HepG2 (cell line): Measurements from ENCODE around the gene CDX1. TPM values are rescaled to one million over a fixed set of nuclear protein-coding genes. Genes with fewer than 3 reads are reported as not detected.

Source experiments
- EED ChIP-seq: sonication (generic); formaldehyde crosslinking; IDR thresholded peaks from 2 replicates; pipeline ENCODE4 v1.5.0; 2020; ENCODE audit warnings: mild to moderate bottlenecking, missing genetic modification reagents
- NFE2L1 ChIP-seq: sonication (generic); formaldehyde crosslinking; IDR thresholded peaks from 2 replicates; pipeline ENCODE4 v1.4.0; 2020; ENCODE audit warnings: missing genetic modification reagents, mild to moderate bottlenecking, borderline replicate concordance
- NR2C2 ChIP-seq: sonication (generic); formaldehyde crosslinking; IDR thresholded peaks from 2 replicates; pipeline ENCODE4 v1.4.0; 2020; ENCODE audit warnings: missing genetic modification reagents, mild to moderate bottlenecking, moderate library complexity, borderline replicate concordance
- SIN3B ChIP-seq: fragments of 150-350 bp; IDR thresholded peaks from 2 replicates; pipeline ENCODE4 v1.6.1; 2014; ENCODE audit warnings: low read length
- TCF7 ChIP-seq: sonication (generic); IDR thresholded peaks from 2 replicates; pipeline ENCODE4 v1.6.1; 2016; ENCODE audit warnings: antibody characterized with exemption, low read depth
- ZNF264 ChIP-seq: sonication (generic); formaldehyde crosslinking; IDR thresholded peaks from 2 replicates; pipeline ENCODE4 v1.4.0; 2020; ENCODE audit warnings: missing genetic modification reagents
- ZNF30 ChIP-seq: sonication (generic); formaldehyde crosslinking; IDR thresholded peaks from 2 replicates; pipeline ENCODE4 v1.5.0; 2020; ENCODE audit warnings: mild to moderate bottlenecking, missing genetic modification reagents
- ZNF816 ChIP-seq: sonication (generic); formaldehyde crosslinking; IDR thresholded peaks from 2 replicates; pipeline ENCODE4 v1.8.0; 2022; ENCODE audit warnings: missing genetic modification reagents, mild to moderate bottlenecking, borderline replicate concordance
- polyA plus RNA-seq, 8 experiments: library from polyadenylated mRNA; depleted of rRNA in 3 of 8; stranded (reverse) in 7 of 8; unstranded in 1 of 8; fragments of >200 nt; fragmentation: Illumina TruSeq in 4 of 8; extraction: Trizol in 4 of 8; gene quantifications; 2 replicates each; pipeline versions ENCODE4 v1.2.1 to v1.2.3, GENCODE V29; 2011 to 2016; ENCODE audit warnings: low read depth in 4 of 8, missing spikeins in 1 of 8, mixed read lengths in 1 of 8; ENCODE audit not compliant: insufficient read depth in 1 of 8
- total RNA-seq, 5 experiments: library from RNA; depleted of rRNA; stranded (reverse); fragments of >200 nt; fragmentation: Illumina TruSeq; extraction: Trizol; gene quantifications; 2 replicates each; pipeline ENCODE4 v1.2.3, GENCODE V29; 2016; ENCODE audit warnings: low read depth in 1 of 5
- TF ChIP-seq, protein P1 (sequence below): sonication (generic); formaldehyde crosslinking; IDR thresholded peaks from 2 replicates; pipeline ENCODE4 v1.4.0; 2020; ENCODE audit warnings: mild to moderate bottlenecking, missing genetic modification reagents
- TF ChIP-seq, protein P2 (sequence below): IDR thresholded peaks from 2 replicates; pipeline ENCODE4 v1.6.1; 2016; ENCODE audit warnings: low read depth
- TF ChIP-seq, protein P3 (sequence below): IDR thresholded peaks from 2 replicates; pipeline ENCODE4 v1.6.1; 2016; ENCODE audit warnings: mild to moderate bottlenecking, missing biosample characterization, missing genetic modification reagents
- TF ChIP-seq, protein P4 (sequence below): sonication (generic); formaldehyde crosslinking; IDR thresholded peaks from 2 replicates; pipeline ENCODE4 v1.4.0; 2020; ENCODE audit warnings: missing genetic modification reagents
- TF ChIP-seq, protein P5 (sequence below): sonication (generic); formaldehyde crosslinking; IDR thresholded peaks from 2 replicates; pipeline ENCODE4 v1.4.0; 2020; ENCODE audit warnings: missing genetic modification reagents; ENCODE audit errors: not compliant biosample characterization
- TF ChIP-seq, protein P6 (sequence below): sonication (generic); formaldehyde crosslinking; IDR thresholded peaks from 2 replicates; pipeline ENCODE4 v1.5.0; 2020; ENCODE audit warnings: mild to moderate bottlenecking, missing genetic modification reagents

Gene CDX1
- total and polyA plus RNA-seq, 2 of the 13 experiments (the other 11 are each of a cell fraction or from before 2014, with no cell fraction given) = not detected

DNA sequence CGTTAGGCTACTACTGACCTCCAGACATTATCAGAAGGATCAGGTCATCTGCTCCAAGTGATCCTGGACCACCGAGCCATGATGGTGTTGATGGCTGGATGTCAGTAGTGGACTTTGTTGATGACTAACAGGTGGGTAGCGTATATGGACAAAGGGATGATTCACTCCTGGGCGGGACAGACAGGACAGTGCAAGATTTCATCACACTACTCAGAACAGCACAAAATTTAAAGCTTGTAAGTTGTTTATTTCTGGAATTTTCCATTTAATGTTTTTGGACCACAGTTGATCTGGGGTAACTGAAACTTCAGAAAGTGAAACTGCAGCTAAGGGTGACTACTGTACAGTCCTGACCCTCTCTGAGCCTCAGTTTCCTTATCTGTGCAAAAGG lies 23.6 kb upstream of the CDX1 start (continued):
- TF ChIP-seq, protein P1, sequence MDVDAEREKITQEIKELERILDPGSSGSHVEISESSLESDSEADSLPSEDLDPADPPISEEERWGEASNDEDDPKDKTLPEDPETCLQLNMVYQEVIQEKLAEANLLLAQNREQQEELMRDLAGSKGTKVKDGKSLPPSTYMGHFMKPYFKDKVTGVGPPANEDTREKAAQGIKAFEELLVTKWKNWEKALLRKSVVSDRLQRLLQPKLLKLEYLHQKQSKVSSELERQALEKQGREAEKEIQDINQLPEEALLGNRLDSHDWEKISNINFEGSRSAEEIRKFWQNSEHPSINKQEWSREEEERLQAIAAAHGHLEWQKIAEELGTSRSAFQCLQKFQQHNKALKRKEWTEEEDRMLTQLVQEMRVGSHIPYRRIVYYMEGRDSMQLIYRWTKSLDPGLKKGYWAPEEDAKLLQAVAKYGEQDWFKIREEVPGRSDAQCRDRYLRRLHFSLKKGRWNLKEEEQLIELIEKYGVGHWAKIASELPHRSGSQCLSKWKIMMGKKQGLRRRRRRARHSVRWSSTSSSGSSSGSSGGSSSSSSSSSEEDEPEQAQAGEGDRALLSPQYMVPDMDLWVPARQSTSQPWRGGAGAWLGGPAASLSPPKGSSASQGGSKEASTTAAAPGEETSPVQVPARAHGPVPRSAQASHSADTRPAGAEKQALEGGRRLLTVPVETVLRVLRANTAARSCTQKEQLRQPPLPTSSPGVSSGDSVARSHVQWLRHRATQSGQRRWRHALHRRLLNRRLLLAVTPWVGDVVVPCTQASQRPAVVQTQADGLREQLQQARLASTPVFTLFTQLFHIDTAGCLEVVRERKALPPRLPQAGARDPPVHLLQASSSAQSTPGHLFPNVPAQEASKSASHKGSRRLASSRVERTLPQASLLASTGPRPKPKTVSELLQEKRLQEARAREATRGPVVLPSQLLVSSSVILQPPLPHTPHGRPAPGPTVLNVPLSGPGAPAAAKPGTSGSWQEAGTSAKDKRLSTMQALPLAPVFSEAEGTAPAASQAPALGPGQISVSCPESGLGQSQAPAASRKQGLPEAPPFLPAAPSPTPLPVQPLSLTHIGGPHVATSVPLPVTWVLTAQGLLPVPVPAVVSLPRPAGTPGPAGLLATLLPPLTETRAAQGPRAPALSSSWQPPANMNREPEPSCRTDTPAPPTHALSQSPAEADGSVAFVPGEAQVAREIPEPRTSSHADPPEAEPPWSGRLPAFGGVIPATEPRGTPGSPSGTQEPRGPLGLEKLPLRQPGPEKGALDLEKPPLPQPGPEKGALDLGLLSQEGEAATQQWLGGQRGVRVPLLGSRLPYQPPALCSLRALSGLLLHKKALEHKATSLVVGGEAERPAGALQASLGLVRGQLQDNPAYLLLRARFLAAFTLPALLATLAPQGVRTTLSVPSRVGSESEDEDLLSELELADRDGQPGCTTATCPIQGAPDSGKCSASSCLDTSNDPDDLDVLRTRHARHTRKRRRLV (CRISPR knock-in tag) = no peak
- TF ChIP-seq ZNF30 (CRISPR knock-in tag) (no peak), TCF7 (peak; percentile 16; the same call in 1 of the 2 replicates), SIN3B (no peak), EED (no peak), ZNF816 (CRISPR knock-in tag) (0 out of 2 replicates have a peak, but pooled peaks have one; percentile 60), NFE2L1 (no peak), ZNF264 (CRISPR knock-in tag) (no peak), NR2C2 (peak; percentile 51; the same call in 1 of the 2 replicates)
- TF ChIP-seq, protein P2, sequence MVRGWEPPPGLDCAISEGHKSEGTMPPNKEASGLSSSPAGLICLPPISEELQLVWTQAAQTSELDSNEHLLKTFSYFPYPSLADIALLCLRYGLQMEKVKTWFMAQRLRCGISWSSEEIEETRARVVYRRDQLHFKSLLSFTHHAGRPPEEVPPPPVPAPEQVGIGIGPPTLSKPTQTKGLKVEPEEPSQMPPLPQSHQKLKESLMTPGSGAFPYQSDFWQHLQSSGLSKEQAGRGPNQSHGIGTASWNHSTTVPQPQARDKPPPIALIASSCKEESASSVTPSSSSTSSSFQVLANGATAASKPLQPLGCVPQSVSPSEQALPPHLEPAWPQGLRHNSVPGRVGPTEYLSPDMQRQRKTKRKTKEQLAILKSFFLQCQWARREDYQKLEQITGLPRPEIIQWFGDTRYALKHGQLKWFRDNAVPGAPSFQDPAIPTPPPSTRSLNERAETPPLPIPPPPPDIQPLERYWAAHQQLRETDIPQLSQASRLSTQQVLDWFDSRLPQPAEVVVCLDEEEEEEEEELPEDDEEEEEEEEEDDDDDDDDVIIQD (CRISPR knock-in tag) = no peak
- TF ChIP-seq, protein P3, sequence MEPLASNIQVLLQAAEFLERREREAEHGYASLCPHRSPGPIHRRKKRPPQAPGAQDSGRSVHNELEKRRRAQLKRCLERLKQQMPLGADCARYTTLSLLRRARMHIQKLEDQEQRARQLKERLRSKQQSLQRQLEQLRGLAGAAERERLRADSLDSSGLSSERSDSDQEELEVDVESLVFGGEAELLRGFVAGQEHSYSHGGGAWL (CRISPR knock-in tag) = no peak
- TF ChIP-seq, protein P4, sequence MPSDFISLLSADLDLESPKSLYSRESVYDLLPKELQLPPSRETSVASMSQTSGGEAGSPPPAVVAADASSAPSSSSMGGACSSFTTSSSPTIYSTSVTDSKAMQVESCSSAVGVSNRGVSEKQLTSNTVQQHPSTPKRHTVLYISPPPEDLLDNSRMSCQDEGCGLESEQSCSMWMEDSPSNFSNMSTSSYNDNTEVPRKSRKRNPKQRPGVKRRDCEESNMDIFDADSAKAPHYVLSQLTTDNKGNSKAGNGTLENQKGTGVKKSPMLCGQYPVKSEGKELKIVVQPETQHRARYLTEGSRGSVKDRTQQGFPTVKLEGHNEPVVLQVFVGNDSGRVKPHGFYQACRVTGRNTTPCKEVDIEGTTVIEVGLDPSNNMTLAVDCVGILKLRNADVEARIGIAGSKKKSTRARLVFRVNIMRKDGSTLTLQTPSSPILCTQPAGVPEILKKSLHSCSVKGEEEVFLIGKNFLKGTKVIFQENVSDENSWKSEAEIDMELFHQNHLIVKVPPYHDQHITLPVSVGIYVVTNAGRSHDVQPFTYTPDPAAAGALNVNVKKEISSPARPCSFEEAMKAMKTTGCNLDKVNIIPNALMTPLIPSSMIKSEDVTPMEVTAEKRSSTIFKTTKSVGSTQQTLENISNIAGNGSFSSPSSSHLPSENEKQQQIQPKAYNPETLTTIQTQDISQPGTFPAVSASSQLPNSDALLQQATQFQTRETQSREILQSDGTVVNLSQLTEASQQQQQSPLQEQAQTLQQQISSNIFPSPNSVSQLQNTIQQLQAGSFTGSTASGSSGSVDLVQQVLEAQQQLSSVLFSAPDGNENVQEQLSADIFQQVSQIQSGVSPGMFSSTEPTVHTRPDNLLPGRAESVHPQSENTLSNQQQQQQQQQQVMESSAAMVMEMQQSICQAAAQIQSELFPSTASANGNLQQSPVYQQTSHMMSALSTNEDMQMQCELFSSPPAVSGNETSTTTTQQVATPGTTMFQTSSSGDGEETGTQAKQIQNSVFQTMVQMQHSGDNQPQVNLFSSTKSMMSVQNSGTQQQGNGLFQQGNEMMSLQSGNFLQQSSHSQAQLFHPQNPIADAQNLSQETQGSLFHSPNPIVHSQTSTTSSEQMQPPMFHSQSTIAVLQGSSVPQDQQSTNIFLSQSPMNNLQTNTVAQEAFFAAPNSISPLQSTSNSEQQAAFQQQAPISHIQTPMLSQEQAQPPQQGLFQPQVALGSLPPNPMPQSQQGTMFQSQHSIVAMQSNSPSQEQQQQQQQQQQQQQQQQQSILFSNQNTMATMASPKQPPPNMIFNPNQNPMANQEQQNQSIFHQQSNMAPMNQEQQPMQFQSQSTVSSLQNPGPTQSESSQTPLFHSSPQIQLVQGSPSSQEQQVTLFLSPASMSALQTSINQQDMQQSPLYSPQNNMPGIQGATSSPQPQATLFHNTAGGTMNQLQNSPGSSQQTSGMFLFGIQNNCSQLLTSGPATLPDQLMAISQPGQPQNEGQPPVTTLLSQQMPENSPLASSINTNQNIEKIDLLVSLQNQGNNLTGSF = no peak
- TF ChIP-seq, protein P5, sequence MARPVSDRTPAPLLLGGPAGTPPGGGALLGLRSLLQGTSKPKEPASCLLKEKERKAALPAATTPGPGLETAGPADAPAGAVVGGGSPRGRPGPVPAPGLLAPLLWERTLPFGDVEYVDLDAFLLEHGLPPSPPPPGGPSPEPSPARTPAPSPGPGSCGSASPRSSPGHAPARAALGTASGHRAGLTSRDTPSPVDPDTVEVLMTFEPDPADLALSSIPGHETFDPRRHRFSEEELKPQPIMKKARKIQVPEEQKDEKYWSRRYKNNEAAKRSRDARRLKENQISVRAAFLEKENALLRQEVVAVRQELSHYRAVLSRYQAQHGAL (CRISPR knock-in tag) = no peak
- TF ChIP-seq, protein P6, sequence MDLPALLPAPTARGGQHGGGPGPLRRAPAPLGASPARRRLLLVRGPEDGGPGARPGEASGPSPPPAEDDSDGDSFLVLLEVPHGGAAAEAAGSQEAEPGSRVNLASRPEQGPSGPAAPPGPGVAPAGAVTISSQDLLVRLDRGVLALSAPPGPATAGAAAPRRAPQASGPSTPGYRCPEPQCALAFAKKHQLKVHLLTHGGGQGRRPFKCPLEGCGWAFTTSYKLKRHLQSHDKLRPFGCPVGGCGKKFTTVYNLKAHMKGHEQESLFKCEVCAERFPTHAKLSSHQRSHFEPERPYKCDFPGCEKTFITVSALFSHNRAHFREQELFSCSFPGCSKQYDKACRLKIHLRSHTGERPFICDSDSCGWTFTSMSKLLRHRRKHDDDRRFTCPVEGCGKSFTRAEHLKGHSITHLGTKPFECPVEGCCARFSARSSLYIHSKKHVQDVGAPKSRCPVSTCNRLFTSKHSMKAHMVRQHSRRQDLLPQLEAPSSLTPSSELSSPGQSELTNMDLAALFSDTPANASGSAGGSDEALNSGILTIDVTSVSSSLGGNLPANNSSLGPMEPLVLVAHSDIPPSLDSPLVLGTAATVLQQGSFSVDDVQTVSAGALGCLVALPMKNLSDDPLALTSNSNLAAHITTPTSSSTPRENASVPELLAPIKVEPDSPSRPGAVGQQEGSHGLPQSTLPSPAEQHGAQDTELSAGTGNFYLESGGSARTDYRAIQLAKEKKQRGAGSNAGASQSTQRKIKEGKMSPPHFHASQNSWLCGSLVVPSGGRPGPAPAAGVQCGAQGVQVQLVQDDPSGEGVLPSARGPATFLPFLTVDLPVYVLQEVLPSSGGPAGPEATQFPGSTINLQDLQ = no peak
